Body of pancreas (tissue), 4 donors: ENCODE results near the gene CHN1.

Experiments used
- CTCF ChIP-seq, 7 experiments: fragments of 450-650 bp in 4 of 7; fragments of 200-600 bp in 3 of 7; sonication (generic) in 3 of 7; IDR thresholded peaks; one replicate each; pipeline ENCODE4 v1.5.1; 2016 to 2019; ENCODE audit warnings: antibody characterized with exemption in 7 of 7
- POLR2A ChIP-seq, 3 donors: fragments of 450-650 bp; IDR thresholded peaks; one replicate each; pipeline ENCODE4 v1.6.1; 2016; ENCODE audit warnings: antibody characterized with exemption in 3 of 3, mild to moderate bottlenecking in 2 of 3

DNA sequence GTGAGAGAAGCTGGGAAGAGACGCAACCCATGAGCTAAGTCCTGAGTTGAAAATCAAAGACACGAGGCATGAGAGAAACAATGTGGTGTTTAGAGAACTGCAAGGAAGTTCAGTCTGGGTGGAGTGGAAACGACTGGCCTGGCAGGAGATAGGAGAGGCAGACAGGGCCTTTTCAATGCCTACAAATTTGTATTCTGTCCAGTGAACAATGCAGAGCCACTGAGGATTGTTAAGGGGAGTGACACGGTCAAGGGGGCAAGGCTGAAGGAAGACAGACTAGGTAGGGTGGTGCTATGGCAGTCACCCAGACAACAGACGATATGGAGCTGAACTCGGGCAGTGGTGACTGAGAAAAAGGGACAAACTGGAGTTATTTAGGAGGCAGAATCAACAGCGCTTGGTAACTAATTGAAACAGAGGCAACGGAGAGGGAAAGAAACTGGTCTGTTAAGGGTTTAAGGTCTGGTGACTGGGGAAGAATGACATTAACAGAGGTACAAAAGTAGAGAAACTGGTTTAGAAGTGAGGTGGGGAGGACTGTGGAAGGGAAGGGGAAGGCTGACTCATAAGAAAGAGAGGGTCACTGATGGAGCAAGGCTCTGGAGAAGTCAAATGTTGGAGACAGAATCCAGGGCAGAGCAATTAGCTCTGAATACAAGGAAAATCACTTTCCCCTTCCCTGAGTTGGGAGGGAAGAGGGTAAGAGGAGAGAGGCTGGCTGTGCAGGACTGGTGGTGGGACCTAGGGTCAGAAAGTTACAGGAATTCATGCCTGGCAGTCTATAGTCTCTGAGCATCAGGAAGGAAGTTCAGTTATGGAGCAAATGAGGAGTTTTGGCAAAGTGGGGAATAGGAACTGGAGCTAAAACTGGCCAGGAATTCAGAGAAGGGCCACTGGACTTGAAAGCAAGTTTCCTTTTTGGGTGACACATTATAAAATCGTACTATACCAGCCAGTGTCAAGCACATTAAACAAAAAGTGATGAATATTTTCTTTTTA lies 177.5 kb downstream of the CHN1 start:
- TF ChIP-seq CTCF (IDR thresholded peaks at IDR 0.05) = no peak
- no peak for TF ChIP-seq POLR2A (IDR thresholded peaks at IDR 0.05)
